ENCODE measurements around the gene KCNJ14.

The KCNJ14 gene

GRCh38 chr19:48418317-48419064, 36.9 kb upstream of the KCNJ14 start:
- no peak overlapping the region for H3K4me3 ChIP-seq (replicated peaks; ENCODE audit: low read depth, low read length)

GRCh38 chr19:48419158-48419920, 36.0 kb upstream of the KCNJ14 start:
- H3K4me3 ChIP-seq (replicated peaks; ENCODE audit: low read depth, low read length), result no peak overlapping the region
- peak; percentile 36 for DNase-seq (ENCODE audit: low read depth)
- no peak for TF ChIP-seq CTCF (IDR thresholded peaks at IDR 0.05; ENCODE audit: low read length, missing control alignments)

More at GRCh38 chr19:48418317-48419064, 36.9 kb upstream of the KCNJ14 start:
- DNase-seq (ENCODE audit: low read depth), result no peak
- TF ChIP-seq CTCF (IDR thresholded peaks at IDR 0.05; ENCODE audit: low read length, missing control alignments), result no peak

GRCh38 chr19:48421548-48421947, 33.8 kb upstream of the KCNJ14 start:
- no peak overlapping the region for H3K4me3 ChIP-seq (replicated peaks; ENCODE audit: low read depth, low read length)
- DNase-seq (ENCODE audit: low read depth), result no peak

GRCh38 chr19:48424694-48425219, 30.6 kb upstream of the KCNJ14 start:
- peak overlapping the region; percentile 8 for H3K4me3 ChIP-seq (replicated peaks; ENCODE audit: low read depth, low read length)
- TF ChIP-seq CTCF (IDR thresholded peaks at IDR 0.05; ENCODE audit: low read length, missing control alignments), result no peak
- peak; percentile 71 for DNase-seq (ENCODE audit: low read depth)

More at GRCh38 chr19:48421548-48421947, 33.8 kb upstream of the KCNJ14 start:
- TF ChIP-seq CTCF (IDR thresholded peaks at IDR 0.05; ENCODE audit: low read length, missing control alignments), result no peak

GRCh38 chr19:48428670-48429069, 26.7 kb upstream of the KCNJ14 start:
- no peak overlapping the region for H3K4me3 ChIP-seq (replicated peaks; ENCODE audit: low read depth, low read length)
- no peak for DNase-seq (ENCODE audit: low read depth)
- no peak for TF ChIP-seq CTCF (IDR thresholded peaks at IDR 0.05; ENCODE audit: low read length, missing control alignments)

GRCh38 chr19:48433337-48433736, 22.0 kb upstream of the KCNJ14 start:
- no peak for DNase-seq (ENCODE audit: low read depth)
- no peak for TF ChIP-seq CTCF (IDR thresholded peaks at IDR 0.05; ENCODE audit: low read length, missing control alignments)

More at GRCh38 chr19:48433337-48433736, 22.0 kb upstream of the KCNJ14 start:
- no peak overlapping the region for H3K4me3 ChIP-seq (replicated peaks; ENCODE audit: low read depth, low read length)

Measured in fibroblast of pulmonary artery (primary cell).